Measurements from ENCODE around the gene OPTC.

OPTC gene

GRCh38 chr1:203536575-203536974 is 42.6 kb downstream of the OPTC start:
- no peak for TF ChIP-seq POLR2A (IDR thresholded peaks at IDR 0.05; ENCODE audit: low read depth, low read length)
- FAIRE-seq (no peak), DNase-seq (ENCODE audit: insufficient read length, low spot score) (no peak)

- no peak for TF ChIP-seq POLR2A (IDR thresholded peaks at IDR 0.05; ENCODE audit: low read depth, low read length)
- FAIRE-seq (no peak), DNase-seq (ENCODE audit: insufficient read length, low spot score) (no peak)
Measured at GRCh38 chr1:203536980-203537455, 43.1 kb downstream of the OPTC start.

- FAIRE-seq (no peak), DNase-seq (ENCODE audit: insufficient read length, low spot score) (no peak)
- no peak for TF ChIP-seq POLR2A (IDR thresholded peaks at IDR 0.05; ENCODE audit: low read depth, low read length)
Measured at GRCh38 chr1:203537806-203538464, 44.0 kb downstream of the OPTC start.

- FAIRE-seq (no peak), DNase-seq (ENCODE audit: insufficient read length, low spot score) (no peak)
- TF ChIP-seq POLR2A (IDR thresholded peaks at IDR 0.05; ENCODE audit: low read depth, low read length), result no peak
Measured at GRCh38 chr1:203538726-203539125, 44.8 kb downstream of the OPTC start.

- FAIRE-seq, result no peak
- no peak for DNase-seq (ENCODE audit: insufficient read length, low spot score)
- no peak for TF ChIP-seq POLR2A (IDR thresholded peaks at IDR 0.05; ENCODE audit: low read depth, low read length)
Measured at GRCh38 chr1:203539831-203540546, 46.0 kb downstream of the OPTC start.

- DNase-seq (ENCODE audit: insufficient read length, low spot score), result no peak
- FAIRE-seq, result no peak
Measured at GRCh38 chr1:203544485-203544884, 50.5 kb downstream of the OPTC start.

GRCh38 chr1:203544978-203545816 is 51.2 kb downstream of the OPTC start:
- no peak for DNase-seq (ENCODE audit: insufficient read length, low spot score)
- FAIRE-seq, result no peak
- no peak for TF ChIP-seq POLR2A (IDR thresholded peaks at IDR 0.05; ENCODE audit: low read depth, low read length)

More at GRCh38 chr1:203544485-203544884, 50.5 kb downstream of the OPTC start:
- TF ChIP-seq POLR2A (IDR thresholded peaks at IDR 0.05; ENCODE audit: low read depth, low read length), result no peak

GRCh38 chr1:203546274-203546673 is 52.3 kb downstream of the OPTC start:
- no peak for DNase-seq (ENCODE audit: insufficient read length, low spot score)
- no peak for TF ChIP-seq POLR2A (IDR thresholded peaks at IDR 0.05; ENCODE audit: low read depth, low read length)
- no peak for FAIRE-seq

- DNase-seq (ENCODE audit: insufficient read length, low spot score) (no peak), FAIRE-seq (no peak)
- TF ChIP-seq POLR2A (IDR thresholded peaks at IDR 0.05; ENCODE audit: low read depth, low read length), result no peak
Measured at GRCh38 chr1:203547147-203547546, 53.2 kb downstream of the OPTC start.

GRCh38 chr1:203547771-203548421 is 53.9 kb downstream of the OPTC start:
- DNase-seq (ENCODE audit: insufficient read length, low spot score) (no peak), FAIRE-seq (no peak)
- no peak for TF ChIP-seq POLR2A (IDR thresholded peaks at IDR 0.05; ENCODE audit: low read depth, low read length)

GRCh38 chr1:203548892-203549291 is 54.9 kb downstream of the OPTC start:
- no peak for TF ChIP-seq POLR2A (IDR thresholded peaks at IDR 0.05; ENCODE audit: low read depth, low read length)
- FAIRE-seq (no peak), DNase-seq (ENCODE audit: insufficient read length, low spot score) (no peak)

- FAIRE-seq (no peak), DNase-seq (ENCODE audit: insufficient read length, low spot score) (no peak)
- no peak for TF ChIP-seq POLR2A (IDR thresholded peaks at IDR 0.05; ENCODE audit: low read depth, low read length)
Measured at GRCh38 chr1:203549309-203549708, 55.4 kb downstream of the OPTC start.

- DNase-seq (ENCODE audit: insufficient read length, low spot score) (no peak), FAIRE-seq (no peak)
Measured at GRCh38 chr1:203550846-203551245, 56.9 kb downstream of the OPTC start.

GRCh38 chr1:203551550-203551949 is 57.6 kb downstream of the OPTC start:
- TF ChIP-seq POLR2A (IDR thresholded peaks at IDR 0.05; ENCODE audit: low read depth, low read length), result no peak
- DNase-seq (ENCODE audit: insufficient read length, low spot score), result no peak
- FAIRE-seq, result no peak

More at GRCh38 chr1:203550846-203551245, 56.9 kb downstream of the OPTC start:
- TF ChIP-seq POLR2A (IDR thresholded peaks at IDR 0.05; ENCODE audit: low read depth, low read length), result no peak

Data from H54 (cell line).